ENCODE results near the gene POLR1A.
"Not testable (repeated sequence)": the region's sequence is repeated elsewhere in the genome, so short reads cannot be mapped to it uniquely, and the experiment has no call there.

The POLR1A gene

DNA sequence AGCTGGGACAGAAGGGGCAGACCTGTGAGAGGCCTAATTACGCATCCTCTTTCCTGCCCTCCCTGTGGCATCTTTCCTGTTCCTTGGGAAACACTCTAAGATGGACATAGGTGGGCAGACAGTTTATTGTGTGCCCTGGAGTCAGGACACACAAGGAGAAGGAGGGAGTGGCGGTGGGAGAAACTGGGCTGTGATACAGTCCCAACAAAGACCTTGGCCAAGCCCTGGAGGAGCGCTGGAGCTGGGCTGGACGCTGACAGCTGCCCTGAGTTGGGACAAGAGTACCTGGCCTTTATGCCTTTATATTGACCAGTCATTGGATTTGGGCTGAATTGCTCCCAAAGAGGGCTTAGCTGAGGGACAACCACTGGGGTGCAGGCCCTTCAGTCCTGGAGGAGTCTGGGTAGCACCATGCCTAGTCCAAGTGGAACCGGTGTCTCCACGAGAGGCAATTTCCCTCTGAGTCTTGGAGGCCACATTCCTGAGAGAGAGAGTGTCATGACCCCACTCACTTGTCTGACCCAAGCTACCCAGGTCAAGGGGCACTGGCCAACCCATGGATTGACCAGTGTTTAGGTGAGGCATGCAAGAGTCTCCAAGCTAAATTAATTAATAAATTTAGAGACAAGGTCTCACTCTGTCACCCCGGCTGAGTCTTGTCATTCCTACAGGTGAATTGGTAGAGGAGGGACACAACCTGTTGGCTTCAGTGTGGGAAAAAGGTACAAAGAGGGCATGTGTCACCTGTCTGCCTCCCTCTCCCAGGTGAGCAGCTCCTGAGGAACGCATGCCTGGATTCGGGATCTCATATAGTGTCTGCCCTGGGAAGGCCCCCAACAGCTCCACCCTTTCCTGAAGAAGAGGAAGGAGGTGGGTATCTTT is 109.8 kb downstream of the POLR1A start:
- DNase-seq = no peak

DNA sequence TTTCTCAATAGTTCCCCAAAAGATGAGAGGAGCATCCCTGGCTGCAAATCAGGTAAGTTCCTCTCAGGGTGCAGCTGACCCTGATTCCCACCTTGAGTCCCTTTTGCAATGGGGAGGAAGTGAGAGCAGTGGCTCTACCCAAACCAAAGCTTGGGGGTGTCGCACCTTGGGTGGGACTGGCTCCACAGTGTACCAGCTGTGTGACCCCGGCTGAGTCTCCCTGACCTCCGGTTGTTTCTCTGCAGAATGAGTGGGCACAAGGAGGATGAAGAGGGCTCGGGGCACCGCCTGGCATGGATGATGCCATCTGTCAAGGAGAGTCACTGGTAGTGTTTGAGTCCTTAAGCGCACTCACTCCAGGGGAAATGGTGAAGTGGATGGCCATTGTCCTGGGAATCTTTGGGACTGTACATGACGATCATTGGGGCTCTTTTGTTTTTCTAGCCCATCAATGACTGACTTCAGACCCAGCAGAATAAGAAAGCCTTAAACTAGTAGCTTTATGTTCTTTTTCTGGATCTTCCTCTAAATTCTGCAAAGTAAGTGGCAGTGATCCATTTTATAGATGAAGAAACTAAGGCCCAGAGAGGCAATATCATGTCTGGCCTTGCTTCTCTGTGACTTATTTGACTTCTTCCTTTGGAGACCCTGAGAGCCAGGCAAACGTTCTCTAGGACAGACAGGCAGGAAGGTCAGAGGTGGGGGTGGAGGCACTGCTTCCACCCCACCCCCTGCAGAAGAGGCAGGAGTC is 110.6 kb downstream of the POLR1A start:
- DNase-seq = no peak

DNA sequence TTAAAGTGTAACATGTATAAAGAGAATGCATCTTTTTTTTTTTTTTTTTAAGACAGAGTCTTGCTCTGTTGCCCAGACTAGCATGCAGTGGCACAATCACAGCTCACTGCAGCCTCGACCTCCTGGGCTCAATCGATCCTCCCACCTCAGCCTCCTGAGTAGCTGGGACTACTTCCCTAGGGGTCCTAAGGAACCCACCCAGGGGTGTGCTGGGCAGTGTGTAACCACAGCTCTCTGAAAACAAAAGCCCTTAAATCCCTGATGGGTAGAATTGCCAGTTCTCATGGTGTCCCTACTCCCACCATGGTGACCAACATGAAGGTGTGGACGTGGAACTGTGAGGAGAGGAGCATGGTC is 111.3 kb downstream of the POLR1A start:
- no peak for DNase-seq

DNA sequence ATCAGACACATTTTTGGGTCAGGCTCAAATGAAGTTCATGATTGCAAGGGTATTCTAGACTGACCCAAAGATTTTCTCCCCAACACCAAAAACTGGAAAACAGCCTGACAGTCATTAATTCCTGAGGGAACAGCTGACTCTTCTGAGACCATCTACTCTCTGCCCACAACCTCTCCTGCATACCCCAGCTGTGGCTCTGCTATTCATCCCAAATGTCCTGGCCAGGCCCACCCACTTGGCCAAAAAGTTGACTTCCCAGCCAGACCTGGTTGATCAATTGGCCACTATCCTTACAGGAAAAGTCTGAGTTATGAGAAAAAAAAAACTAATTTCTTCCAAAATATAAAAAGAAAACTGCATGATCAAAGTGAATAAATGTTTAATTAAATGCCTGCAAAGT is 113.1 kb downstream of the POLR1A start:
- no peak for DNase-seq

DNA sequence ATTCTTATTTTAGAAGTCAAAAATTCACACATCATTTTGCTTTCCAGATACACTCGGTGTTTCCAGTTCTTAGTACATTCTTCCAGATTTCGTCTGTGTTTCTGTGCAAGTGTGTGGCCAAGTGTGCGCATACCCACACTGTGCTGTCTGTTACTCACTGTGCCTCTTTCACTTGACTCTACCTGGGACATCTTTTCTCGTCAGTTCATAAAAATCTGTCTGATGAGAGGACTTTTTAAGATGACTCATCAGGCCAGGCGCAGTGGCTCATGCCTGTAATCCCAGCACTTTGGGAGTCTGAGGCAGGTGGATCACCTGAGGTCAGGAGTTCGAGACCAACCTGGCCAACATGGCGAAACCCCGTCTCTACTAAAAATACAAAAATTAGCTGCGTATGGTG is 113.6 kb downstream of the POLR1A start:
- not testable (repeated sequence) for DNase-seq

DNA sequence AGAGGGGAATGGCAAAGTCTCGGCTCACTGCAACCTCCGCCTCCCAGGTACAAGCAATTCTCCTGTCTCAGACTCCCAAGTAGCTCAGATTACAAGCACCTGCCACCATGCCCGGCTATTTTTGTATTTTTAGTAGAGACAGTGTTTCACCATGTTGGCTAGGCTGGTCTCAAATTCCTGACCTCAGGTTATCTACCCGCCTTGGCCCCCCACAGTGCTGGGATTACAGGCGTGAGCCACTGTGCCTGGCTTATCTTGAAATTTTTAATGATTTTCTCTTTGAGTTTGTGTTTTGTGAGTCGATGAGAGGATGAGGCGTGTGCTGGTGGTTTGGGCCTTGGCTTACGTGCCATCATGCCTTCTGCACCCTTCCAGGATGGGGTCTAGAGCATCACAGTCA is 115.6 kb downstream of the POLR1A start:
- no peak for DNase-seq

DNA sequence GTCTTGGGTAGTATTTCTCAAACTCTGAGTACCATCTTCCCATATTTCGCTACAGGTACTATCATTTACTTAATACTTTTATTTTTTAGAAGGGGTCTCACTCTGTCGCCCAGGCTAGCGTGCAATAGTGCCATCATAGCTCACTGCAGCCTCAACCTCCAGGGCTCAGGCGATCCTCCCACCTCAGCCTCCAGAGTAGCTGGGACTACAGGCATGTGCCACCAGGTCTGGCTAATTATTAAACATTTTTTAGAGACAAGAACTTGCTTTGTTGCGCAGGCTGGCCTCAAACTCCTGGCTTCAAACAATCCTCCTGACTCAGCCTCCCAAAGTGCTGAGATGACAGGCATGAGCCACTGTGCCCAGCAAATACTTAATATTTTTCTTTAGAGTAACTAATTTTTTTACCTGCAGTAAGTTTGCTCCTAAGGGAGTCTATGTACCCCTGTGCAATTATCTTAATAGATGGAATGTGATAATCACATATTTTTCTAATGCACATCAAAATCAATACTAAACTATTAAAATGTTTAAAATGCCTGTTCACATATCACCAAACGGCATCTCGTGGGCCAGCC is 116.3 kb downstream of the POLR1A start:
- no peak for DNase-seq

DNA sequence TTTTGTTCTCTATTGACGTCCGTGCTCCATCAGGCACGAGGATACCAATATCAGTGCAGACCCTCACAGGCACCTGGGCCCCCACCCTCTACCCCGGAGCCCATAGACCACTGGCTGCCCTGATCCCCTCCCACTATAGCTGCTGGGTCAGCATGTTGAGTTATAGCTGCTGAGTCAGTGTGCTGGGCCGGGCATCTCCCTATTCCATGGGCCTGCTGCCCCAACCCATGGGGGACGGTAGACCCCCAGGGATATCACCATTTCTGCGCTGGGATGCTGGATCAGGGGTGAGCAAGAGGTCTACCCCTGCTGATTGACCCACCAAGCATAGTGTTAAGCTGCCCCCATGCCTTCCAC is 116.8 kb downstream of the POLR1A start:
- no peak for DNase-seq

DNA sequence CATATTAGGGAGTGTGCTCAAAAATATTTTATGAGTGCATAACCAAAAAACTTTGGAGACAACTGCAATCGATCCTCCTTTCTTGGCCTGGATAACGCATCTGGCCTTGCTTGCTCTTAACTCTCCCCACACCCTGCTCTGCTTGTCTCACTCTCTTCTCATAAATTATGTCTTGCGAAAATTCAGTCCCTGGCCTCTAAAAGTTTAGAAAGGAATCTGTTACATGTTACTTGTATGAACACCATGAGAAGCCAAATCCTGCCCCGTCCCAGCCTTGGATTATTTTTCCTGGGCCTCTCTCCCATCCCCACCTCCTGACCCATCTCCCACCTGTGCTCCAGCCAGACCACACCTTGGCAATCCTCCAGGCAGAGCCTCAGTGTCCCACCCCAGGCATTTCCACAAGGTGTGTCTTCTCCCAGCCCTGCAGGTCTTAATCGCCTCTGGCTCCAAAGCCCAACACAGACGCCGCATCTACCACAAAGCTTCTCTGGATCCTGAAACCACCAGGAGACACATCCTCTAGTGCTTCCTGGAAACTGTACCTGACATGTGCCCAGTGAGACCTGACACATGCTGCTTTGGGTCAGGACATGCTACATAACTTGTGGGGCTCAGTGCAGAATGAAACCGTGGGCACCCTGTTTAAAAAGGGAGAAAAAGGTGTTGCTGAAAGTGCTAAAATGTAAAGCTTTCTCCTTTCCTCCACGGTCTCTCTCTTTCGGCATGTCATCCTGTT is 117.3 kb downstream of the POLR1A start:
- no peak for DNase-seq

DNA sequence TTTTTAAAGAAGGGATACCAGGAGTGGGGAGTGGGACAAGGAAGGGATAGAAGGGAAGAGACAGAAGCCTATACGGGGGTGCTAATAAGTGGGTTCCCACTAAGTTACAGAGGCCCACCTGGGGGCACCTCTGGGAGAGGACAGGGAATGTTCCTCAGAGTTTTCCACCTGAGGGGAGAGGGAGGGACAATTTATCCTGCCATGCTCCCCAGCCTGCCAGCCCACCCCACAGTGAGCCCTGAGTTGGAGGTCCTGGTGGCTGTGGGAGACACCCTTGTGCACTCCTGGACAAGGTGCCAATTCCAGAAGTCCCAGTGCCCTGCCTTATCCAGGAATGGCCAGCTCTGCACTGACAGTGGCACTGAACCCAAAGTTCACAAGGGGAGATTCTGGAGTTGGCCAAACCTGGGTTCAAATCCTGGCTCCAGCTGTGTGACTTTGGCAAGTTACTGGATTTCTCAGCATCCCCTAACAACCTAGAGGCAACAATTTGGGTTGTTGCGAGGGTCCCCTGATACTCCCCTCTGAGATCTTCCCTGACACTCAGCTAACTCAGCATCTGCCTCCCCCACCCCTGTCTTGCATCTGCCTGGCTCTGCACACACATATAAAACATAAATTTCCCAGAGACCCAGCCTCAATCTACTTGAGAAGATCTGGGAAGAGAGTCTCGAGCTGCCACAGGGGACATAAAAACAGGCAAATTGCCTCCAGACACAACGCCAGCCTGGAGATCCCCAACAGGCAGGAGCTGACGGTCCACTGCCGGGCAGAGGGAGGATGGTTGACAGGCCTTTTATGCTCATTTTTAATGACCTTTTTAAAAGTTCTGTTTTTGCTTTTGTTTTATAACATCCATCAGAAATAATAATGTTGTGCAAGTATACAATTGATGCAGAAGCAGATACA is 118.2 kb downstream of the POLR1A start:
- DNase-seq = no peak

DNA sequence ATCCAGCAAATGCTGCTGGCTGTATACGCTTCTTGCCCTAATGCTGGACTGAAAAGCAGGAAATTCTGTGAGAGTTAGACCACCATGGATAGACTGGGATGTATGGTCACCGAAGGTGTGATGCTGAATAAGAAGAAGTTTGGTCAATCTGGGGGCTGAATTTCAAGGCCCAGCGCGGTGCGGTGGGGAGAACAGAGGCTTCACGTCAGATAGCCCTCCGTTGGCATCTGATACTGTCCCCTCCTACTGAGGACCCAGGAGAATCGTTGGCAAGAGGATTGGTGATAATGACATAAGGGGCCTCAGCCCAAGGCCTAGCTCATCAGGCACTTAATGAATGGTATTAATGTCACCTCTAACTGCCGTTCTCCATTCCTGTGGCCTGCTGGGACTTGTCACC is 119.6 kb downstream of the POLR1A start:
- DNase-seq = no peak

DNA sequence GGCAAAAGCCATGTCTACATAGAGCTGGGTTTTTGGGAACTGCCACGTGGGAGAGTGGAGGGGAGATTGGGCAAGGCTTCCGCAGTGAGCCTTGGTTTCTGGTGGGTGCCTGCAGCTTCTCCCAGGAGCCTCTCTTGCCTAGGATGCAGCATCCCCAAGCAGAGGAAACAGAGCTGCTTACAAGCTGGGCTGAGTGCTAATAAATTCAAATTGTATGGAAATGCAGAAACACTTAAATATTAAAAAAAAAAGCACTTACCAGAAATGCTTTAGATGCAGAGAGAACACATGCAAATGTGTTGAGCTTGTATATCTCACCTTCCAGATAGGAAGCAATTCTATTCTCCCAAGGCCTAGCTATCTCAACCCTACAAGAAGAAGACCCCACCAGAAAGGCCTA is 120.9 kb downstream of the POLR1A start:
- DNase-seq = no peak

DNA sequence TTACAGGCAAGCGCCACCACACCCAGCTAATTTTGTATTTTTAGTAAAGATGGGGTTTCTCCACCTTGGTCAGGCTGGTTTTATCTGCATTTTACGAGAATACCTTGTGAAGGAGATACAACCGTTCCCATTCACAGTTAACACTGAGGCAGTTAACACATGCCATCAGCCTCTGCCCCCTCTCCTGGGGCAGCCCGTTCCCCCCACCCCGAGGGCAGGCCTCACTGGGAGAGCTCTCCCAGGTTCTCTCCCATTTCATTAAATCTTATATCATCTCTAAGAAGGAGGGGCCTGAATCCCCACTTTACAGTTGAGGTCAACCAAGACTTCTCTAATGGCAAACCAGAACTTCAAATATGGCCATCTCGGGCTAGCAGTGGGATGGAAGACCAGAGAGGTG is 121.9 kb downstream of the POLR1A start:
- DNase-seq = no peak

DNA sequence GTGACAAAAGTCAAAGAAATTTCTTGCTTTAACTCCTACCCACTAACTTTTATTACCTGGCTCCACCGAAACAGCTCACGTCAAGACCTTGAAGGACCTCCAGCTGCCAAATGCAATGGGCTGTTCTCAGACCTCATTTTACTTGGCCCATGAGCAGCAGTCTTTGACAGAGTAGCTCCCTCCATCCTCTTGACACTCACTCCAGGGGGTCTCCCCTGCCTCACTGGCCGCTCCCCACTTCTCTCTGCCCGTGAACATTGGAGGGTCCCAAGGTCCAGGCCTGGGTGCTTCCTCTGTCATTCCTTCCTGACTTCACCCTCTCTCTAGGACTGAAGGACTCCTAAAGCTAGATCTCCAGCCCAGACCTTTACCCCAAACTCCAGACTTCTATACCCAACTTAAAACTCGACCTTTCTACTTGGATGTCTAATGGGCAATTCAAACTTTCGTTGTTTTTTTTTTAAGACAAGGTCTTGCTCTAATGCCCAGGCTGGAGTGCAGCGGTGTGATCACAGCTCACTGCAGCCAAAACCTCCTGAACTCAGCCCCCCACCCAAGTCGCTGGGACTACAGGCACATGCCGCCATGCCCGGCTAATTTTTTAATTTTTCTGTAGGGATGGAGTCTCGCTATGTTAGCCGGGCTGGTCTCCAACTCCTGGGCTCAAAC is 124.0 kb downstream of the POLR1A start:
- DNase-seq = no peak

DNA sequence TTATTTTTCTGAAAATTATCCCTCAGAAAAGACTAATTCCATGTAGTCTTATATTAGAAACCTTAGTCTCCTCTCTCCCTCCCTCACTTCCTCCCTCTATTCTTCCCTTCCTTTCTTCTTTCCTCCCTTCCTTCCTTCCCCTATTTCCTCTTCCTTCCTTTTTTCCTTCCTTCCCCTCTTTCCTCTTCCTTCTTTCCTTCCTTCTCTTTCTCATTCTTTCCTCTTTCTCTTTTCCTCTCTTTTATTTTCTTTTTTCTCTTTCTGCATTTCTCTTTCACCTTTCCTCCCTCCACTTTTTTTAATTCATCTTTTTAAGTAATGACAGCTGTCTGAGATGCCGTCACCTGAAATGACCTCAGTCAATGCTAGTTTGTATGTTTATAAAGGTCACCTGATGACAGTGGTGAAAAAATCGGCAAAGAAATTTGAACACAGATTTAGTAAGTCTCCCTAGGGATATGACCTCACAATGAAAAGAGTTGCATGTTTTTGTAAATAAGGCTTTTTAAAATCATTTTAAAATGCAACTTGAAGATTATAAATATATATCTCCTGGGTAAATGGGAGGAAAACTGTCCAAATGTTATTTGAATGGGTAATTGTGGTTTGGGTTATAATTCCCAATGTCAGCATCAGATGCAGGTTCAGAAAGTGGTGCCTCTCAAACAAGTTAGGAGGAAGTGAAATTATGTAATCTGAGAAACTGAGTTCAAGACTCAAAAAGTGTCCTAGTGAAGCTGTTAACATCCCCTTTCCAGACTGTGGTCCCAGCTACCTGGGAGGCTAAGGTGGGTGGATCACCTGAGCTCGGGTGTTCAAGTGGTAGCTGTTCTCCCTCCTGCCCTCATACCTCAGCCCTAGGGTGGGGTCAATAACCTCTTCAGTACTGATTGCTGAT is 126.6 kb downstream of the POLR1A start:
- no peak for DNase-seq

DNA sequence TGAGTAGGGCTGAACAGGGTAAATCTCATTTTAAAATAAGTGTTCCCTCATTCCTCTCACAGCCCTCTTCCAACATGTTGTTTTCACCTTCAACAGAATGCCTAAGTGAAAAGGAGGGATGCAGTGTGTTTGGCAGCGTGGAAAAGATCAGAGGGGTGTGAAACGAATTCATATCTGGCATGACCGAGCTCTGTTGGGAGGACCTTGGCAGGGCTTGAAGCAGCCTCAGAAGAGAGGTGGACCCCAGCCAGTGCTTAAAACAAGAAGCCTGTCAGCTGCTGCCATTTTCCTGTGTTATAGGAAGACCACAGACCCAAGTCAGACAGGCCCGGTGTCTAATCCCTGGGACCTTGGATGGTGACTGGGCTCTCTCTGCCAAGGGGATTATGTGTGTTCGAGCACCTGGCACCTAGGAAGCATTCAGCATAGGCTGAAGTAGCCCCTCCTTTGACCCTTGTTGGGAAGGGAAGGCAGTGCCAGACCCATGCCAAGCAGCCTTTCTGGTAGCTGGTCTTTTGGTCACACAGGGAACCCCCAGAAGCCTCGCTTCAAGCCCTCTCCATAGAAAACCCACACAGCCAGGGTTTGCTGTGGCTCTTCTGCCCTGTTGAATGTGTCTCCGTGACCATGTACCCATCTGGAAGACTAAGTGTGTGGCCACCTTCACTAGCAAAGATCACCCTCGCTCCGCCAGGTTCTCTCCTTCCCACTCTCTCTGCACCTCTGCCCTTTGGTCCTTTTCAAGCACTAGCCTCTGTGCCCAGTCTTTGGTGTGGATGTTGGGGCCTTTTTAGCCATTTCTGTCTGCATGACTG is 129.4 kb downstream of the POLR1A start:
- no peak for DNase-seq

DNA sequence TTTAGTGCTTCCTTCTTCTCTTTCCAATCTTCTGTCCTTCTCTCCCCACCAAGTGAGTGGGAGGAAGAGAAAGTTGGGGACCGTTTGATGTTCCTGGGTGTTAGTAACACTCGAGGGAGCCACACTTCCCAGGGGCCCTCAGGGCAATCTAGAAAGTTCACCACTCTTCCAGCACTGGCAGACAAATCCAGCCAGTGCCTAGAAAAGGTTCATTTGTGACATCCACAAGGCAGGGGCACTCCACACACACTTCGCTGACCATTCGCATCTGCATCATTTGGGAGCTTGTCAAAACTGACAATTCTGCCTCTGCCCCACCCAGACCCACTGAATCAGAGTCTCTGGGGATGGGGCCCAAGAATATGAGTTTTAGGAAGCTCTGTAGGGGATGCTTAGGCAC is 130.1 kb downstream of the POLR1A start:
- no peak for DNase-seq

DNA sequence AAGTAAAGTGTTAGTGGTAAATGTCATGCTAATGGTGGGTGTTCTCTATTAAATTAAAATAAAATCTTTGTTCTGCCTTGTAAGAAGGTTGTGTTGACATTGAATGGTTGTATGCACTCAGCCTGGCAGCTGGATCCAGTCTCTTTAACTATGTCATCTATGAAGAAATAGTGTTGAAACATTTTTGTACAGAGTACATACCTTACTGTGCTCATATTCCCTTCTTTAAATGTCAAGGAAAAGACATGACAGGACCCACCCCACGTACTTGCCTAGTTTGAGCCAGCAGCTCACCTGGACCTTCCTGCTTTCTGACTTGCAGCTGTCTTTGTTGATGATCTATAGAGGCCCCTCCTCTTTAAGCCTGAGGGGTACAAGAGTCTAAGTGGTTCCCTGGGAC is 131.3 kb downstream of the POLR1A start:
- no peak for DNase-seq

DNA sequence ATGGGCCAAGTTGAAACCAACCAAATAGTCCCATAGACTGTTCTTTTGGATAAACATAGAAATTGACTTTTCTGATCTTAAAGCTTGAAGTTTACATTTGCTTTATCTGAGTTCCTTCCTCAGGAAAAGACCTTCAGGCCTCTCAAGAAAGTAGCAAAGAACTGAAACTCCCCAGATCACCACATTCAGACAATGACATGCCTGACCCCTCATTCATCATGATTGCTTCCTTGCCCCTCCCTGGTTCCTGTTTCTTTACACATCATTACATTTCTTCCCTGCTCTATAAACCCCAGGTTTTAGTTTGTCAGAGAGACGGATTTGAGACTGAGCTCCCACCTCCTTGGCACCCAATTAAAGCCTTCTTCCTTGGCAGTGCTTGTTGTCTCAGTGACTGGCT is 133.3 kb downstream of the POLR1A start:
- DNase-seq = no peak

DNA sequence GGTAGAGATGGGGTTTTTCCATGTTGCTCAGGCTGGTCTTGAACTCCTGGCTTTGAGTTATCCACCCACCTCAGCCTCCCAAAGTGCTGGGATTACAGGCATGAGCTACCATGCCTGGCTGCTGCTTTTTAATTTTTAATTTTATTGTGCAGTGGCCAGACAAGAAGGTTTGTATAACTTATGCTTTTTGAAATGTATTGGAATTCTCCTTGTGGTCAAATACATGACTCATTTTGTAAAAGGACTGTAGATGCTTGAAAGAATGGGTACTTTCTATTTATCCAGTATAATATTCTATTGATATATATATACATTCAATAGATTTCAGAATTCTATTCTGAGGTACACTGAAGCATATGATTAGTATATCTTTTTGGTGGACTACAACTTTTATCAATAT is 134.3 kb downstream of the POLR1A start:
- no peak for DNase-seq

All from inflammatory macrophage treated with lipopolysaccharide for 4 hours (primary cell).